T-helper 2 cell treated with Interferon-gamma antibody and Interleukin-4, amounts not matched to agents 100 ng/mL and 5 ng/mL, for 36 hours (primary cell): ENCODE data around the gene LDB3. TPM values are rescaled to one million over a fixed set of nuclear protein-coding genes. Genes with fewer than 3 reads are reported as not detected.

Experiments
- intact Hi-C: fragments of 100-400 bp; cut with micrococcal nuclease; formaldehyde crosslinking; loops from one replicate; pipeline ENCODE4 v1.15.1; 2023
- total RNA-seq: library from RNA; stranded (reverse); gene quantifications from 2 replicates; pipeline ENCODE4 v1.2.3, GENCODE V29; 2022

LDB3 gene
- total RNA-seq, 1 donor from 2014 or later = 0.05 TPM

- intact Hi-C loops = no loop called here
These were observed 34.9 kb downstream of the LDB3 start for GRCh38 chr10:86703176-86703575.

GRCh38 chr10:86705139-86705538 lies 36.8 kb downstream of the LDB3 start:
- intact Hi-C loops = no loop called here

GRCh38 chr10:86705905-86706304 lies 37.6 kb downstream of the LDB3 start:
- intact Hi-C loops = no loop called here

GRCh38 chr10:86706401-86706841 lies 38.1 kb downstream of the LDB3 start:
- intact Hi-C loops = no loop called here

- intact Hi-C loops = no loop called here
These were observed 38.7 kb downstream of the LDB3 start for GRCh38 chr10:86706977-86707376.

GRCh38 chr10:86707505-86707904 lies 39.2 kb downstream of the LDB3 start:
- intact Hi-C loops = no loop called here

- intact Hi-C loops = no loop called here
These were observed 39.9 kb downstream of the LDB3 start for GRCh38 chr10:86708068-86708782.

- intact Hi-C loops = no loop called here
These were observed 40.6 kb downstream of the LDB3 start for GRCh38 chr10:86708783-86709380.

- intact Hi-C loops = loop anchor here (2.0 kb wide), 2 partner anchors 189 to 261 kb away; partner anchors contain the start of gene WAPL
These were observed 41.3 kb downstream of the LDB3 start for GRCh38 chr10:86709396-86710185.

GRCh38 chr10:86710987-86711512 lies 42.7 kb downstream of the LDB3 start:
- intact Hi-C loops = loop anchor here (1.0 to 2.0 kb wide), 6 partner anchors 45 to 383 kb away; partner anchors contain the start of genes BMPR1A, GLUD1 and WAPL

- intact Hi-C loops = loop anchor here (1.0 to 2.0 kb wide), 6 partner anchors 45 to 383 kb away; partner anchors contain the start of genes BMPR1A, GLUD1 and WAPL
These were observed 43.4 kb downstream of the LDB3 start for GRCh38 chr10:86711513-86712316.

- intact Hi-C loops = no loop called here
These were observed 44.0 kb downstream of the LDB3 start for GRCh38 chr10:86712317-86712707.

GRCh38 chr10:86715156-86715795 lies 47.0 kb downstream of the LDB3 start:
- intact Hi-C loops = no loop called here

GRCh38 chr10:86715836-86716235 lies 47.5 kb downstream of the LDB3 start:
- intact Hi-C loops = no loop called here

GRCh38 chr10:86716466-86716865 lies 48.2 kb downstream of the LDB3 start:
- intact Hi-C loops = no loop called here

GRCh38 chr10:86718556-86718955 lies 50.2 kb downstream of the LDB3 start:
- intact Hi-C loops = no loop called here

GRCh38 chr10:86721232-86721631 lies 52.9 kb downstream of the LDB3 start:
- intact Hi-C loops = no loop called here

GRCh38 chr10:86723009-86723408 lies 54.7 kb downstream of the LDB3 start:
- intact Hi-C loops = no loop called here

- intact Hi-C loops = no loop called here
These were observed 56.1 kb downstream of the LDB3 start for GRCh38 chr10:86724445-86724844.

- intact Hi-C loops = no loop called here
These were observed 57.8 kb downstream of the LDB3 start for GRCh38 chr10:86725980-86726676.
